HCT116 (cell line): ENCODE results near the gene TUBA3E.
"Not testable (repeated sequence)": the region's sequence is repeated elsewhere in the genome, so short reads cannot be mapped to it uniquely, and the experiment has no call there.

Experiments used
- CTCF ChIP-seq, 3 experiments: fragments of 200-600 bp in 1 of 3; sonication (generic) in 1 of 3; IDR thresholded peaks in 2 of 3; conservative IDR thresholded peaks in 1 of 3; 2 replicates each; pipeline ENCODE4 v1.5.1; 2012 to 2017; ENCODE audit warnings: low read depth in 2 of 3, low read length in 2 of 3, antibody characterized with exemption in 1 of 3, borderline replicate concordance in 1 of 3, control low read depth in 1 of 3, mild to moderate bottlenecking in 1 of 3, mixed read lengths in 1 of 3, mixed run types in 1 of 3, moderate library complexity in 1 of 3; ENCODE audit not compliant: insufficient read depth in 1 of 3
- EGR1 ChIP-seq: IDR thresholded peaks from 2 replicates; pipeline ENCODE4 v1.6.1; 2012; ENCODE audit warnings: low read depth
- EZH2 ChIP-seq: fragments of 200-600 bp; sonication (generic); IDR thresholded peaks from 2 replicates; pipeline ENCODE4 v1.6.1; 2017; ENCODE audit warnings: antibody characterized with exemption, mixed run types
- FOSL1 ChIP-seq: IDR thresholded peaks from 2 replicates; pipeline ENCODE4 v1.6.1; 2012; ENCODE audit warnings: low read depth
- JUND ChIP-seq: IDR thresholded peaks from 2 replicates; pipeline ENCODE4 v1.6.1; 2012
- POLR2A ChIP-seq: IDR thresholded peaks from 2 replicates; pipeline ENCODE4 v1.7.0; 2011; ENCODE audit warnings: borderline replicate concordance; ENCODE audit not compliant: insufficient read depth, insufficient read length; ENCODE audit errors: extremely low read depth
- POLR2AphosphoS5 ChIP-seq: IDR thresholded peaks from 2 replicates; pipeline ENCODE4 v1.6.1; 2011; ENCODE audit warnings: mild to moderate bottlenecking, low read depth, low read length, moderate library complexity
- SP1 ChIP-seq: IDR thresholded peaks from 2 replicates; pipeline ENCODE4 v1.6.1; 2012; ENCODE audit warnings: low read depth
- TCF7L2 ChIP-seq: IDR thresholded peaks from 2 replicates; pipeline ENCODE4 v1.7.0; 2011; ENCODE audit warnings: borderline replicate concordance, inconsistent platforms; ENCODE audit not compliant: insufficient read depth, insufficient read length; ENCODE audit errors: extremely low read depth
- ZNF274 ChIP-seq: fragments of 200-500 bp; sonication (Bioruptor generic); IDR thresholded peaks from 2 replicates; pipeline ENCODE4 v1.6.1; 2014; ENCODE audit warnings: mild to moderate bottlenecking, low read depth, low read length, inconsistent platforms

DNA sequence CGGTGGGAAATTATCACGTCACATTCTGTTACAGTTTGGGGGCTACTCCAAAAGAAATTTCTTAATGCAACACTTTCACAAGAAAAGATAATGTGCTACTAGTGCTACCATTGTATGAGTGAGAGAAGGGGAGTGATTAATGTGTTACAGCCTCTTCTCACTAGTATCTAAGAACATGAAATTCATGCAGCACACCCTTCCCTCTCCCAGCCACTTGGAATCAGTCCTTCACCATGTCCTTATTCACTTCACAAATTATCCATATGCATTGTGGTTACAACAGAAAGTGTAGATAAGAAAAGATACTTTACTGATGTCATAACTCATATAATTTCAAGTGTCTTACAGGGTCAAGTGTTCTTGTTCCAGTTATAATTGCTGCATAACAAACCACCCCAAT lies 20.9 kb upstream of the TUBA3E start:
- not testable (repeated sequence) for TF ChIP-seq POLR2AphosphoS5; CTCF (IDR thresholded peaks at IDR 0.05 in 2 of 3, conservative IDR thresholded peaks at IDR 0.05 in 1 of 3; ENCODE audit: borderline replicate concordance in 1 of 3, insufficient read depth in 1 of 3, low read depth in 2 of 3, low read length in 2 of 3); JUND; FOSL1; TCF7L2; EZH2; ZNF274; POLR2A; EGR1; SP1
